Activated CD8-positive, alpha-beta memory T cell treated with anti-CD3 and anti-CD28 coated beads, Interleukin-2, amount 50 U/mL, for 24 hours (primary cell): ENCODE measurements around the gene RABL6.
A peak's percentile ranks its signal among the peaks of the same experiment; 100 is the strongest.
"Not testable (repeated sequence)": the region's sequence is repeated elsewhere in the genome, so short reads cannot be mapped to it uniquely, and the experiment has no call there.

Source experiments
- DNase-seq: peaks from one replicate; pipeline ENCODE4 v3.0.0-alpha.2; 2020; ENCODE audit errors: extremely low read depth

The RABL6 gene

GRCh38 chr9:136796238-136796774 lies 11.4 kb upstream of the RABL6 start, which contains the start of gene CCDC183:
TSS of gene CCDC183 (plus strand) at chr9:136796338. CDS start at chr9:136796398, 60 bp downstream.
- DNase-seq = no peak

- DNase-seq = not testable (repeated sequence)
Measured at GRCh38 chr9:136796775-136797347, 10.9 kb upstream of the RABL6 start.

GRCh38 chr9:136798708-136799078 lies 9.1 kb upstream of the RABL6 start:
- DNase-seq = no peak

GRCh38 chr9:136799079-136799853 lies 8.5 kb upstream of the RABL6 start:
- DNase-seq = no peak

- DNase-seq = peak; percentile 66
Measured at GRCh38 chr9:136799854-136800657, 7.7 kb upstream of the RABL6 start.

- DNase-seq = no peak
Measured at GRCh38 chr9:136802321-136802720, 5.4 kb upstream of the RABL6 start.

GRCh38 chr9:136803009-136803550 lies 4.7 kb upstream of the RABL6 start:
- not testable (repeated sequence) for DNase-seq

GRCh38 chr9:136803551-136804508 lies 3.9 kb upstream of the RABL6 start:
- DNase-seq = no peak

- no peak for DNase-seq
Measured at GRCh38 chr9:136804509-136805206, 3.1 kb upstream of the RABL6 start.

- no peak for DNase-seq
Measured at GRCh38 chr9:136805207-136805740, 2.5 kb upstream of the RABL6 start.

- no peak for DNase-seq
Measured at GRCh38 chr9:136806067-136806466, 1.7 kb upstream of the RABL6 start.

GRCh38 chr9:136806631-136807201 lies 1.0 kb upstream of the RABL6 start:
- no peak for DNase-seq

- no peak for DNase-seq
Measured at GRCh38 chr9:136808075-136808805, 492 bp downstream of the RABL6 start.

- no peak for DNase-seq
Measured at GRCh38 chr9:136808806-136809158, 1.0 kb downstream of the RABL6 start.

GRCh38 chr9:136814725-136815421 lies 7.1 kb downstream of the RABL6 start:
- DNase-seq = no peak

GRCh38 chr9:136815422-136815782 lies 7.7 kb downstream of the RABL6 start:
- no peak for DNase-seq

GRCh38 chr9:136820971-136821825 lies 13.4 kb downstream of the RABL6 start:
- no peak for DNase-seq
